Adrenal gland (tissue), 12 donors: ENCODE data around the gene USP14. TPM values are rescaled to one million over a fixed set of nuclear protein-coding genes. Genes with fewer than 3 reads are reported as not detected.

Experiments
- DNase-seq, 7 donors: peaks; one replicate each; pipeline ENCODE4 v3.0.0-alpha.2; 2019 to 2020
- H3K27ac ChIP-seq, 5 donors: fragments of 200-600 bp; sonication (generic) in 4 of 5; 1 replicate in 3 of 5; 2 replicates in 2 of 5; pipeline versions ENCODE4 v1.5.1 to v1.8.0; 2016 to 2020; ENCODE audit warnings: mild to moderate bottlenecking in 1 of 5
- H3K27me3 ChIP-seq: fragments of 200-600 bp; 2 replicates; pipeline ENCODE4 v1.8.0; 2021
- H3K36me3 ChIP-seq, 2 donors: fragments of 200-600 bp; replicated peaks in 1 of 2; 1 replicate in 1 of 2; 2 replicates in 1 of 2; pipeline versions ENCODE4 v1.5.1 to v1.8.0; 2018 to 2022
- H3K4me1 ChIP-seq, 2 donors: fragments of 200-600 bp; replicated peaks in 1 of 2; 1 replicate in 1 of 2; 2 replicates in 1 of 2; pipeline versions ENCODE4 v1.5.1 to v1.8.0; 2018 to 2021
- H3K4me3 ChIP-seq, 4 donors: fragments of 200-600 bp; sonication (generic) in 3 of 4; one replicate each; pipeline ENCODE4 v1.5.1; 2016 to 2018
- H3K9me3 ChIP-seq, 3 donors: fragments of 200-600 bp; sonication (generic) in 1 of 3; replicated peaks in 1 of 3; 1 replicate in 2 of 3; 2 replicates in 1 of 3; pipeline versions ENCODE4 v1.5.1 to v1.8.0; 2016 to 2021
- POLR2A ChIP-seq, 2 donors: fragments of 450-650 bp; IDR thresholded peaks; one replicate each; pipeline ENCODE4 v1.6.1; 2017; ENCODE audit warnings: antibody characterized with exemption in 2 of 2, mild to moderate bottlenecking in 2 of 2, moderate library complexity in 1 of 2
- WGBS, 4 donors: extraction: QIAGEN DNeasy Blood & Tissue Kit in 2 of 4; methylation state at CpG; one replicate each; pipeline versions ENCODE4 v1.1.5 to v1.1.7; 2013 to 2017; 5-methylcytosine and 5-hydroxymethylcytosine counted together
- intact Hi-C, 2 donors: fragments of 100-400 bp; cut with DNase I; formaldehyde crosslinking; loops; one replicate each; pipeline versions ENCODE4 v1.14.1 to v1.15.0; 2022 to 2023
- polyA plus RNA-seq, 3 donors: library from polyadenylated mRNA; stranded (reverse); fragments of 200-250 nt in 2 of 3; fragments of 350-450 nt in 1 of 3; fragmentation: Illumina TruSeq in 1 of 3; extraction: RNeasy Lipid Tissue Mini Kit (QIAGEN cat#74804) in 1 of 3; gene quantifications; one replicate each; pipeline ENCODE4 v1.2.3, GENCODE V29; 2013 to 2014
- total RNA-seq, 9 donors: library from RNA; depleted of rRNA in 4 of 9; stranded (reverse); fragments of >200 nt in 4 of 9; fragments of 120-200 nt in 1 of 9; fragmentation: NEBNext Ultra II Directional in 1 of 9; extraction: Animal tissue kit (Norgen Biotek cat#: 25700) in 1 of 9; gene quantifications; one replicate each; pipeline versions ENCODE4 v1.1.0 to v1.2.4, GENCODE V29; 2013 to 2023
- TF ChIP-seq, protein P1 (sequence below), 6 experiments: fragments of 450-650 bp in 4 of 6; fragments of 200-600 bp in 2 of 6; sonication (generic) in 1 of 6; IDR thresholded peaks; 1 replicate in 5 of 6; 2 replicates in 1 of 6; pipeline versions ENCODE4 v1.5.1 to v1.8.0; 2016 to 2021; ENCODE audit warnings: antibody characterized with exemption in 6 of 6, mild to moderate bottlenecking in 2 of 6, moderate library complexity in 1 of 6
- donor health status: healthy with polysubstance abuse.
- donor health status: Bipolar disorder and iron deficiency.
- donor health status: DM: yes; HTN: yes; CAD: no.
- donor health status: DM: no; HTN: no; CAD: no.
- donor health status: DM: no; HTN: no; CAD: no.
- donor health status: DM: yes; HTN: yes; CAD: no.

The USP14 gene
- total and polyA plus RNA-seq, 12 donors: 12.0 to 105 (median 36.6) TPM

DNA sequence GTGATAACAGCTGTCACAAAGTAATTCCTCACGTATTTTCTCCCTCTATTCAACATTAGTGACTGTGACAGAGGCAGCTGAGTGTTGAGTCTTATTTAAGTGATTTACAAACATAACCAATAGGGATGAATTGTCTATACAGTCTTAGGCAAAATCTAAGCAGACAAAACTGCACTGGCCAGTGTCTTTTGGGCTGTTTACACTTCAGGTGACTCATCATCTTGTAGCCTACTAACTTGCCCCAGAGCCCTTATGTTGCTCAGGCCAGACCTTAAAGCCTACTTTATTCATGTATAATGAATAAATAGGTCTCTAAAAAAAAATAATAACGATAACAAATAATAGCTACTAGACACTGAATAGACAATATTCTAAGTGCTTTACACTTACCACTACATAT is 92.3 kb downstream of the USP14 start:
- no peak for TF ChIP-seq POLR2A (IDR thresholded peaks at IDR 0.05)
- TF ChIP-seq, protein P1, sequence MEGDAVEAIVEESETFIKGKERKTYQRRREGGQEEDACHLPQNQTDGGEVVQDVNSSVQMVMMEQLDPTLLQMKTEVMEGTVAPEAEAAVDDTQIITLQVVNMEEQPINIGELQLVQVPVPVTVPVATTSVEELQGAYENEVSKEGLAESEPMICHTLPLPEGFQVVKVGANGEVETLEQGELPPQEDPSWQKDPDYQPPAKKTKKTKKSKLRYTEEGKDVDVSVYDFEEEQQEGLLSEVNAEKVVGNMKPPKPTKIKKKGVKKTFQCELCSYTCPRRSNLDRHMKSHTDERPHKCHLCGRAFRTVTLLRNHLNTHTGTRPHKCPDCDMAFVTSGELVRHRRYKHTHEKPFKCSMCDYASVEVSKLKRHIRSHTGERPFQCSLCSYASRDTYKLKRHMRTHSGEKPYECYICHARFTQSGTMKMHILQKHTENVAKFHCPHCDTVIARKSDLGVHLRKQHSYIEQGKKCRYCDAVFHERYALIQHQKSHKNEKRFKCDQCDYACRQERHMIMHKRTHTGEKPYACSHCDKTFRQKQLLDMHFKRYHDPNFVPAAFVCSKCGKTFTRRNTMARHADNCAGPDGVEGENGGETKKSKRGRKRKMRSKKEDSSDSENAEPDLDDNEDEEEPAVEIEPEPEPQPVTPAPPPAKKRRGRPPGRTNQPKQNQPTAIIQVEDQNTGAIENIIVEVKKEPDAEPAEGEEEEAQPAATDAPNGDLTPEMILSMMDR (IDR thresholded peaks at IDR 0.05): no peak
- intact Hi-C loops: no loop called here
- Histone ChIP-seq H3K27me3 (no peaks in the 10 kb centered on the region), H3K4me3 (no peak overlapping the region), H3K27ac (no peak overlapping the region), H3K4me1 (no peaks in the 10 kb centered on the region), H3K36me3 (peaks cover 0 to 56% of the 10 kb centered on the region in 2 donors), H3K9me3 (no peaks in the 10 kb centered on the region)
- DNase-seq: no peak
- 92 to 96% (median 95%) methylated on average over 2 of the region's 2 CpGs for WGBS, 4 donors

GRCh38 chr18:251572-251971 is 93.2 kb downstream of the USP14 start:
- DNase-seq: no peak
- Histone ChIP-seq H3K27ac (no peak overlapping the region), H3K27me3 (no peaks in the 10 kb centered on the region), H3K9me3 (no peaks in the 10 kb centered on the region), H3K4me3 (no peak overlapping the region), H3K4me1 (no peaks in the 10 kb centered on the region), H3K36me3 (peaks cover 0 to 56% of the 10 kb centered on the region in 2 donors)
- intact Hi-C loops: no loop called here
- no peak for TF ChIP-seq POLR2A (IDR thresholded peaks at IDR 0.05)
- TF ChIP-seq, protein P1 (IDR thresholded peaks at IDR 0.05): no peak
- 95 to 100% (median 97%) methylated on average over 5 of the region's 5 CpGs for WGBS, 4 donors

DNA sequence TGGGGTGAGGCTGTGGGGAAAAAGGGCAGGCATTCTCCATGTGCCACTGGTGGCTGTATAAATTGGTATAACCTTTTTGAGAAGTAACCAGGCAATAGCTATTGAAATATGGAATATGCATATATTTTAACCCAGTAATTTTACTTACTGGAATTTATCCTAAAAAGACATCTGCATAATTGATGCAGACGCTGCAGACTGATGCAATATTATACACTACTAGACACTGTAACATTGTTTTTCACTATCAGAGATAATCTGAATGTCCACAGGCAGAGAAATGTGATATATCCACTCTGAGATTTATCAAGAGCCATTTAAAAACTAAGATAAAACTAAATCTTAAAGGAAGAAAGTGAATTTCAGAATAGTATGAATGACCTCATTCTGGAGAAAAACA is 94.8 kb downstream of the USP14 start:
- intact Hi-C loops: no loop called here
- 87 to 100% (median 96%) methylated on average over 1 of the region's 1 CpG for WGBS, 4 donors
- H3K27ac ChIP-seq: no peak overlapping the region
- H3K27me3 ChIP-seq: no peaks in the 10 kb centered on the region
- no peak for DNase-seq
- H3K4me1 ChIP-seq: no peaks in the 10 kb centered on the region
- peaks cover 0 to 58% of the 10 kb centered on the region in 2 donors for H3K36me3 ChIP-seq
- no peaks in the 10 kb centered on the region for H3K9me3 ChIP-seq
- TF ChIP-seq POLR2A (IDR thresholded peaks at IDR 0.05): no peak
- TF ChIP-seq, protein P1 (IDR thresholded peaks at IDR 0.05): no peak
- H3K4me3 ChIP-seq: no peak overlapping the region

DNA sequence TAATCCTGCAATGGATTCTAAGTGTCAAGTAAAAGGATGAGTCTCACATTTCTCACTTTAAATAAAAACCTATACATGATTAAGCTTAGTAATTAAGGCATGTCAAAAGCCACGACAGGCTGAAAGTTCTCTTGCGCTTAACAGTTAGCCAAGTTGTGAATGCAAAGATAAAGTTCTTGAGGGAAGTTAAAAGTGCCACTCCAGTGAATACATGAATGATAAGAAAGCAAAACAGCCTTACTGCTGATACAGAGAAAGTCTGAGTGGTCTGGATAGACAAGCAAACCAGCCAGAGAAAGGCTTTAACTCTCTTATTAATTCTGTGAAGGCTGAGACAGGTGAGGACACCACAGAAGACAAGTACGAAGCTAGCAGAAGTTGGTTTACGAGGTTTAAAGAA is 96.8 kb downstream of the USP14 start:
- no peak overlapping the region for H3K4me3 ChIP-seq
- no peak for DNase-seq
- no peaks in the 10 kb centered on the region for H3K9me3 ChIP-seq
- no peaks in the 10 kb centered on the region for H3K4me1 ChIP-seq
- no peak overlapping the region for H3K27ac ChIP-seq
- no peaks in the 10 kb centered on the region for H3K27me3 ChIP-seq
- 94 to 97% (median 96%) methylated on average over 4 of the region's 4 CpGs for WGBS, 4 donors
- intact Hi-C loops: no loop called here
- peaks cover 0 to 56% of the 10 kb centered on the region in 2 donors for H3K36me3 ChIP-seq
- no peak for TF ChIP-seq POLR2A (IDR thresholded peaks at IDR 0.05)
- TF ChIP-seq, protein P1 (IDR thresholded peaks at IDR 0.05): no peak
